Neural progenitor cell (in vitro differentiated cells): Measurements from ENCODE around the gene HEXD. TPM values are rescaled to one million over a fixed set of nuclear protein-coding genes. Genes with fewer than 3 reads are reported as not detected.

ENCODE experiments used
- DNase-seq: peaks from one replicate; pipeline ENCODE4 v3.0.0-alpha.2; 2016; ENCODE audit warnings: low spot score
- H2AFZ ChIP-seq: fragments of 200-600 bp; sonication (generic); replicated peaks from 2 replicates; pipeline ENCODE4 v1.6.1; 2016; ENCODE audit warnings: antibody characterized with exemption
- H3F3A ChIP-seq: fragments of 200-600 bp; sonication (generic); 2 replicates; pipeline ENCODE4 v1.6.1; 2016; ENCODE audit warnings: antibody characterized with exemption, low read depth
- H3K27ac ChIP-seq: fragments of 200-600 bp; sonication (generic); 2 replicates; pipeline ENCODE4 v1.5.1; 2016; ENCODE audit warnings: mild to moderate bottlenecking
- H3K27me3 ChIP-seq: fragments of 200-600 bp; sonication (generic); 2 replicates; pipeline ENCODE4 v1.6.1; 2016; ENCODE audit warnings: mild to moderate bottlenecking, moderate library complexity
- H3K36me3 ChIP-seq: fragments of 200-600 bp; sonication (generic); 2 replicates; pipeline ENCODE4 v1.5.1; 2016
- H3K4me1 ChIP-seq: fragments of 200-600 bp; sonication (generic); 2 replicates; pipeline ENCODE4 v1.6.1; 2016; ENCODE audit warnings: mixed run types
- H3K4me2 ChIP-seq: fragments of 200-600 bp; sonication (generic); 2 replicates; pipeline ENCODE4 v1.6.1; 2016
- H3K4me3 ChIP-seq: fragments of 200-600 bp; sonication (generic); 2 replicates; pipeline ENCODE4 v1.5.1; 2016
- H3K79me2 ChIP-seq: fragments of 200-600 bp; sonication (generic); 2 replicates; pipeline ENCODE4 v1.6.1; 2016; ENCODE audit warnings: low read depth
- H3K9ac ChIP-seq: fragments of 200-600 bp; sonication (generic); 2 replicates; pipeline ENCODE4 v1.6.1; 2016
- H3K9me3 ChIP-seq: fragments of 200-600 bp; sonication (generic); 2 replicates; pipeline ENCODE4 v1.5.1; 2016; ENCODE audit warnings: low read depth
- H4K20me1 ChIP-seq: fragments of 200-600 bp; sonication (generic); 2 replicates; pipeline ENCODE4 v1.6.1; 2016; ENCODE audit warnings: low read depth
- H3K27ac Mint-ChIP-seq: 3 replicates; pipeline ENCODE4 v1.8.0; 2021; ENCODE audit warnings: mixed read lengths
- H3K27me3 Mint-ChIP-seq: 2 replicates; pipeline ENCODE4 v1.8.0; 2022; ENCODE audit warnings: low read depth, mild to moderate bottlenecking, inconsistent platforms, moderate library complexity, mixed read lengths; ENCODE audit not compliant: insufficient read depth
- H3K36me3 Mint-ChIP-seq: 3 replicates; pipeline ENCODE4 v1.8.0; 2021; ENCODE audit warnings: mixed read lengths
- H3K4me1 Mint-ChIP-seq: 3 replicates; pipeline ENCODE4 v1.8.0; 2021; ENCODE audit warnings: mixed read lengths
- H3K4me3 Mint-ChIP-seq: 3 replicates; pipeline ENCODE4 v1.8.0; 2021; ENCODE audit warnings: mild to moderate bottlenecking, moderate library complexity, mixed read lengths
- H3K9me3 Mint-ChIP-seq: 3 replicates; pipeline ENCODE4 v1.8.0; 2020; ENCODE audit warnings: mixed read lengths
- EZH2 ChIP-seq: fragments of 200-600 bp; sonication (generic); IDR thresholded peaks from 2 replicates; pipeline ENCODE4 v1.6.1; 2017; ENCODE audit warnings: antibody characterized with exemption, mild to moderate bottlenecking, moderate library complexity
- EZH2phosphoT487 ChIP-seq: fragments of 200-600 bp; sonication (generic); IDR thresholded peaks from 2 replicates; pipeline ENCODE4 v1.6.1; 2017; ENCODE audit warnings: antibody characterized with exemption
- total RNA-seq: library from RNA; depleted of rRNA; stranded (reverse); fragments of >200 nt; gene quantifications from 2 replicates; pipeline ENCODE4 v1.2.3, GENCODE V29; 2015; ENCODE audit warnings: low replicate concordance
- TF ChIP-seq, protein P1 (sequence below): fragments of 200-600 bp; sonication (generic); IDR thresholded peaks from 2 replicates; pipeline ENCODE4 v1.5.1; 2017; ENCODE audit warnings: antibody characterized with exemption, mild to moderate bottlenecking

Gene HEXD
- total RNA-seq, 1 donor from 2014 or later, result 22.3 TPM

DNA sequence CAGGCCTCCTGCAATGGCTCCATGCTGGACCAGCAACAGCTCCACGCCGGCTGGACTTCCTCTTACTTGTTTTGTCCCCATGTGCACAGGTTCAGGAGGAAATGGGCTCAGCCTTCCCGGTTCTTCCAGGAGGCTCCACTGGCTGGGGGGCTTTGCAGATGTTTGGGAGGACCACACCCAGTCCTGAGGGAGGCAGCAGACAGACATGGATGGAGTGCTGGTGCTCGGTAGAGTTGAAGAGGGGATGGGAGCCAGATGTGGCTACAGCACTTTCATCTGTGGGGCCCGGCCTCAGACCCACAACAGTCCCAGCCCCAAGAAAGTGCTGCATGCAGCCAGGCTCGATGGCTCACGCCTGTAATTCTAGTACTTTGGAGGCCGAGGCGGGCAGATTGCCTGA, 62.2 kb downstream of the HEXD start:
- Mint-ChIP-seq H3K4me3 (no peak overlapping the region), H3K27ac (no peak overlapping the region), H3K4me1 (no peaks in the 10 kb centered on the region), H3K36me3 (peaks cover 35% of the 10 kb centered on the region), H3K27me3 (peaks cover 2% of the 10 kb centered on the region), H3K9me3 (no peaks in the 10 kb centered on the region)
- Histone ChIP-seq H3K9ac (no peak overlapping the region), H3K4me2 (no peak overlapping the region), H3K27me3 (no peaks in the 10 kb centered on the region), H3K79me2 (no peaks in the 10 kb centered on the region), H3K36me3 (peaks cover 3% of the 10 kb centered on the region), H3K4me3 (no peak overlapping the region), H3K4me1 (no peaks in the 10 kb centered on the region), H3K9me3 (no peaks in the 10 kb centered on the region), H2AFZ (no peak overlapping the region), H4K20me1 (peaks cover 10% of the 10 kb centered on the region), H3F3A (no peaks in the 10 kb centered on the region), H3K27ac (no peak overlapping the region)
- TF ChIP-seq EZH2phosphoT487 (no peak), EZH2 (no peak)
- TF ChIP-seq, protein P1, sequence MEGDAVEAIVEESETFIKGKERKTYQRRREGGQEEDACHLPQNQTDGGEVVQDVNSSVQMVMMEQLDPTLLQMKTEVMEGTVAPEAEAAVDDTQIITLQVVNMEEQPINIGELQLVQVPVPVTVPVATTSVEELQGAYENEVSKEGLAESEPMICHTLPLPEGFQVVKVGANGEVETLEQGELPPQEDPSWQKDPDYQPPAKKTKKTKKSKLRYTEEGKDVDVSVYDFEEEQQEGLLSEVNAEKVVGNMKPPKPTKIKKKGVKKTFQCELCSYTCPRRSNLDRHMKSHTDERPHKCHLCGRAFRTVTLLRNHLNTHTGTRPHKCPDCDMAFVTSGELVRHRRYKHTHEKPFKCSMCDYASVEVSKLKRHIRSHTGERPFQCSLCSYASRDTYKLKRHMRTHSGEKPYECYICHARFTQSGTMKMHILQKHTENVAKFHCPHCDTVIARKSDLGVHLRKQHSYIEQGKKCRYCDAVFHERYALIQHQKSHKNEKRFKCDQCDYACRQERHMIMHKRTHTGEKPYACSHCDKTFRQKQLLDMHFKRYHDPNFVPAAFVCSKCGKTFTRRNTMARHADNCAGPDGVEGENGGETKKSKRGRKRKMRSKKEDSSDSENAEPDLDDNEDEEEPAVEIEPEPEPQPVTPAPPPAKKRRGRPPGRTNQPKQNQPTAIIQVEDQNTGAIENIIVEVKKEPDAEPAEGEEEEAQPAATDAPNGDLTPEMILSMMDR, result no peak
- no peak for DNase-seq

DNA sequence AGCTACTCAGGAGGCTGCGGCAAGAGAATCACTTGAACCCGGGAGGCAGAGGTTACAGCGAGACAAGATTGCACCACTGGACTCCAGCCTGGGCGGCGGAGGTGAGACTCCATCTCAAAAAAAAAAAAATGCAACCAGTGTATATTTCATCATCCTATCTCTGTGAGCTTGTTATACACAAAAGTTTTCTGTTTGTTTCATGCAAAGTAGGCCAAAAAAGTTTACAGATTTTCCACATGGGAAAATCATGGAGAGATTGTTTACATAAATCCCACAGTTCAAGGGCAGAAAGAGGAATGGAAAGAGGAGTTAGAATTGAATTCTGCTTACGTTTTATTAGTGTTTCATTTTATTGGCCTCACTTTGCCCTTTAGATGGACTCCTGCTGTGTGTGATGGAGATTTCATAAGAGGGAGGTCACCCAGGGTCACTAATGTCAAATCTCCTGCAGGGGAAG, 65.1 kb downstream of the HEXD start:
- H3K9ac ChIP-seq, result no peak overlapping the region
- H3K79me2 ChIP-seq, result no peaks in the 10 kb centered on the region
- no peaks in the 10 kb centered on the region for H3K27me3 Mint-ChIP-seq
- H3K4me1 Mint-ChIP-seq, result no peaks in the 10 kb centered on the region
- H3K4me3 Mint-ChIP-seq, result no peak overlapping the region
- no peaks in the 10 kb centered on the region for H3K4me1 ChIP-seq
- no peak overlapping the region for H3K27ac ChIP-seq
- peaks cover 3% of the 10 kb centered on the region for H3K36me3 ChIP-seq
- H2AFZ ChIP-seq, result no peak overlapping the region
- no peak overlapping the region for H3K4me2 ChIP-seq
- H3K9me3 Mint-ChIP-seq, result no peaks in the 10 kb centered on the region
- peaks cover 41% of the 10 kb centered on the region for H3K36me3 Mint-ChIP-seq
- H3K27ac Mint-ChIP-seq, result no peak overlapping the region
- H4K20me1 ChIP-seq, result peaks cover 3% of the 10 kb centered on the region
- DNase-seq, result no peak
- H3K27me3 ChIP-seq, result no peaks in the 10 kb centered on the region
- no peaks in the 10 kb centered on the region for H3K9me3 ChIP-seq
- no peak overlapping the region for H3K4me3 ChIP-seq
- H3F3A ChIP-seq, result no peaks in the 10 kb centered on the region
- TF ChIP-seq, protein P1, result no peak
- TF ChIP-seq EZH2 (no peak), EZH2phosphoT487 (no peak)

DNA sequence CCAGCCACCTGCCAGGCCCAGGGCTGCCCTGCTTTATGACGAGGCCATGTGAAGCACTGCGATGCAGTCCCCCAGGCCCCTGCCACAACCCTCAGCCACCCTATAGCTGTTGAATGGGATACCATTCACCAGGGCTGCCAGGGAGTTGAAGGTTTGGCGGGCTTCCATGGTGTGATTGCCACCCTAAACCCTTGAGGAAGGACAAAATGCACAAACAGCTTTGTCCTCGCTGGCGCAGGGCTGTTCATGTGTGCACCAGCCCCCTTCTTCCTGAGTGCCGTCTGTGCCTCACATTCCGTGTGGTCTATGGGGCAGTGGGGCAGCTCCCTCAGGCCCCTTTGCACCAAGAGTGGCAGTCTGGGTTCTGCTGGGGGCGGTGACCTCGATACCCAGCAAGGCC, 65.7 kb downstream of the HEXD start:
- Histone ChIP-seq H4K20me1 (peaks cover 8% of the 10 kb centered on the region), H3K27me3 (no peaks in the 10 kb centered on the region), H3K36me3 (peaks cover 3% of the 10 kb centered on the region), H3K4me3 (no peak overlapping the region), H3F3A (no peaks in the 10 kb centered on the region), H3K4me1 (no peaks in the 10 kb centered on the region), H2AFZ (no peak overlapping the region), H3K9ac (no peak overlapping the region), H3K4me2 (no peak overlapping the region), H3K9me3 (no peaks in the 10 kb centered on the region), H3K79me2 (no peaks in the 10 kb centered on the region), H3K27ac (no peak overlapping the region)
- no peaks in the 10 kb centered on the region for H3K4me1 Mint-ChIP-seq
- no peak overlapping the region for H3K27ac Mint-ChIP-seq
- no peaks in the 10 kb centered on the region for H3K9me3 Mint-ChIP-seq
- peaks cover 44% of the 10 kb centered on the region for H3K36me3 Mint-ChIP-seq
- H3K27me3 Mint-ChIP-seq, result no peaks in the 10 kb centered on the region
- DNase-seq, result no peak
- TF ChIP-seq EZH2 (no peak), EZH2phosphoT487 (no peak)
- TF ChIP-seq, protein P1, result no peak
- H3K4me3 Mint-ChIP-seq, result no peak overlapping the region
